Measurements from ENCODE around the gene GREM2.

GRCh38 chr1:240591078-240591477 lies 20.9 kb downstream of the GREM2 start:
- TF ChIP-seq CTCF (conservative IDR thresholded peaks at IDR 0.05; ENCODE audit: low read depth in 2 of 2): no peak
- TF ChIP-seq EZH2 (IDR thresholded peaks at IDR 0.05; ENCODE audit: low read depth, unreplicated experiment): no peak
- no peak for TF ChIP-seq POLR2AphosphoS5 (IDR thresholded peaks at IDR 0.05; ENCODE audit: low read depth)
- TF ChIP-seq REST (IDR thresholded peaks at IDR 0.05; ENCODE audit: unreplicated experiment): no peak
- no peak for TF ChIP-seq EZH2phosphoT487 (IDR thresholded peaks at IDR 0.05; ENCODE audit: unreplicated experiment)
- TF ChIP-seq ZNF114 (CRISPR knock-in tag; IDR thresholded peaks at IDR 0.05): no peak
- no peak for TF ChIP-seq ZNF331 (CRISPR knock-in tag; IDR thresholded peaks at IDR 0.05; ENCODE audit: low read depth)
- no peak for TF ChIP-seq JUNB (IDR thresholded peaks at IDR 0.05; ENCODE audit: unreplicated experiment)
- no peak for TF ChIP-seq CREB1 (CRISPR knock-in tag; IDR thresholded peaks at IDR 0.05; ENCODE audit: low read depth)
- TF ChIP-seq STAT1 (IDR thresholded peaks at IDR 0.05; ENCODE audit: unreplicated experiment): no peak
- TF ChIP-seq ZNF462 (CRISPR knock-in tag; IDR thresholded peaks at IDR 0.05): no peak
